ENCODE measurements around the gene ILF2.

GRCh38 chr1:153626904-153627714 lies 43.7 kb downstream of the ILF2 start, which contains the start of gene S100A13:
- TF ChIP-seq, protein P1, sequence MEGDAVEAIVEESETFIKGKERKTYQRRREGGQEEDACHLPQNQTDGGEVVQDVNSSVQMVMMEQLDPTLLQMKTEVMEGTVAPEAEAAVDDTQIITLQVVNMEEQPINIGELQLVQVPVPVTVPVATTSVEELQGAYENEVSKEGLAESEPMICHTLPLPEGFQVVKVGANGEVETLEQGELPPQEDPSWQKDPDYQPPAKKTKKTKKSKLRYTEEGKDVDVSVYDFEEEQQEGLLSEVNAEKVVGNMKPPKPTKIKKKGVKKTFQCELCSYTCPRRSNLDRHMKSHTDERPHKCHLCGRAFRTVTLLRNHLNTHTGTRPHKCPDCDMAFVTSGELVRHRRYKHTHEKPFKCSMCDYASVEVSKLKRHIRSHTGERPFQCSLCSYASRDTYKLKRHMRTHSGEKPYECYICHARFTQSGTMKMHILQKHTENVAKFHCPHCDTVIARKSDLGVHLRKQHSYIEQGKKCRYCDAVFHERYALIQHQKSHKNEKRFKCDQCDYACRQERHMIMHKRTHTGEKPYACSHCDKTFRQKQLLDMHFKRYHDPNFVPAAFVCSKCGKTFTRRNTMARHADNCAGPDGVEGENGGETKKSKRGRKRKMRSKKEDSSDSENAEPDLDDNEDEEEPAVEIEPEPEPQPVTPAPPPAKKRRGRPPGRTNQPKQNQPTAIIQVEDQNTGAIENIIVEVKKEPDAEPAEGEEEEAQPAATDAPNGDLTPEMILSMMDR (IDR thresholded peaks at IDR 0.05): peak; percentile 93
- TF ChIP-seq ZFX (IDR thresholded peaks at IDR 0.05; ENCODE audit: borderline replicate concordance): no peak
